Measurements from ENCODE around the gene COX6B2.
"Not testable (repeated sequence)": the region's sequence is repeated elsewhere in the genome, so short reads cannot be mapped to it uniquely, and the experiment has no call there.

The COX6B2 gene

DNA sequence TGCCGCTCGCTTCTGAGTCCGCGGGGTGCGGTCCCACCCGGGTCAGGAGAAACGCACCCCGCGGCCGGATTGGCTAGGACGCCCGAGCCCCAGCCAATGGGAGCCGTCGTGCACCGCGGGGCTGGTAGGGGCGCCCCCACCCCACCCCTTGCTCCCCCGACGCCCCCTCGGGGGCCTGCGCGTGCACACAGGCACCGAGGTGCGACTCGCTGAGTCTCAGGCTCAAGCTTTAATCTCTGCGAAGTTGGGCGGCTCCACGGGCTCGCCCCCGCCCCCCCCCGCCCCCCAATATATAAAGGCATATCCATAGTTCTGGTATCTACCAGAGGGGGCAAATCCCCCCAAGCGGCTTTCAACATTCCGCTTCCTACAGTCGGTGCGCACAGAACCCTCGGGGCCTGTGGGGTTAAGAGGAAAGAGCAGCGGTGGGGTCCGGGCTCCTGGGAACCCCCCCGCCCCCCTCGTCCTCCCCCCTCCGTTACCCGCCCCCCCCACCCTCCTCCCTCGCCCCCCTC is at the start of gene COX6B2:
COX6B2 (minus strand) TSS at position 22 of the 515 bp plus-strand sequence. CDS start 198 bp downstream, outside the sequence.
- no peak for DNase-seq

GRCh38 chr19:55402509-55402908 is 48.0 kb upstream of the COX6B2 start:
- no peak for DNase-seq

DNA sequence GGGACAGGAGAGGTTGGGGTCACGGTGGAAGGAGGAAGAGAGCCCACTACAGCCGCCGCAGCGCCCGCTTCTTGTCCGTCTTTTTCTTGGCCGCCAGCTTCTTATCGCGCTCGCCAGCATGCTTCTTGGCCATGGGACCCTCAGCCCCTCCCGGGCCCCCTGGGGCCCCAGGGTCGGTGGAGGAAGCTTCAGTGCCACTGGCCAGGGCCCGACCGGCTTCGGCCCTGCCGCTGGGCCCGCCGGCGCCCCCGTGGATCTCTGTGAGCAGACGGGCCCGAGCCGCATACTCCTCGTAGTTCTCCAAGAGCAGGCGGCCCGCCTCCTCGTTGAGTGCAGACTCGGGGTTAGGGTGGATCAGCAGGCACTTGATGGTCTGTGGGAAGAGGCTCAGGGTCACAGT is 46.9 kb upstream of the COX6B2 start:
- not testable (repeated sequence) for DNase-seq

GRCh38 chr19:55400281-55401087 is 46.0 kb upstream of the COX6B2 start:
- DNase-seq: no peak

DNA sequence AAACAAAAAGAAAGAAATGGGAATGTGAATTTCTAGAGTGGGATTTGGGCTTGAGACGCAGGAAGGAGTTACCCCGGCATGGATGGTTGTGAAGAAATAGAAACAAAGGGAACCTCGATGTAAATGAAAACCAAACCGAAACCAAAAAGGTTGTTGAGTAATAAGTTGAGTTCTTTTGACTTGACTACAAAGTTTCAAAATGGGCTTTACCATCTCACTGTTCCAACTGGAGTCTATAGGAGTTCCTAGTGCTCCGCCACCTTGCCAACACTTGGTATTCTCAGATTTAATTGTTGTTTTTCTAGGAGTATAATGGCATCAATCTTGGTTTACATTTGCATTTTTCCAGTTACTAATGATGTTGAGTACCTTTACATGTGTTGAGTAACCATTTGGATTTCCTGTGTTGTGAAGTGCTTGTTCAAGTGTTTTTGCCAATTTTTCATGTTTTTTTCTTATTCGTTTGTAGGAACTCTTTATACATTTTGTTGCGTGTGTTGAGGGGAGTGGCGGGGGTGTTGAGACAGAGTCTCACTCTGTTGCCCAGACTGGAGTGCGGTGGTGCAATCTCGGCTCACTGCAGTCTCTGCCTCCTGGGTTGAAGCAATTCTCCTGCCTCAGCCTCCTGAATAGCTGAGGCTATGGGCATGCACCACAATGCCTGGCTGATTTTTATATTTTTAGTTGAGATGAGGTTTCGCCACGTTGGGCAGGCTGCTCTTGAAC is 43.8 kb upstream of the COX6B2 start:
- DNase-seq: no peak

- no peak for DNase-seq
These were observed 38.6 kb upstream of the COX6B2 start for GRCh38 chr19:55392820-55393761.

- no peak for DNase-seq
These were observed 37.4 kb upstream of the COX6B2 start for GRCh38 chr19:55391702-55392615.

DNA sequence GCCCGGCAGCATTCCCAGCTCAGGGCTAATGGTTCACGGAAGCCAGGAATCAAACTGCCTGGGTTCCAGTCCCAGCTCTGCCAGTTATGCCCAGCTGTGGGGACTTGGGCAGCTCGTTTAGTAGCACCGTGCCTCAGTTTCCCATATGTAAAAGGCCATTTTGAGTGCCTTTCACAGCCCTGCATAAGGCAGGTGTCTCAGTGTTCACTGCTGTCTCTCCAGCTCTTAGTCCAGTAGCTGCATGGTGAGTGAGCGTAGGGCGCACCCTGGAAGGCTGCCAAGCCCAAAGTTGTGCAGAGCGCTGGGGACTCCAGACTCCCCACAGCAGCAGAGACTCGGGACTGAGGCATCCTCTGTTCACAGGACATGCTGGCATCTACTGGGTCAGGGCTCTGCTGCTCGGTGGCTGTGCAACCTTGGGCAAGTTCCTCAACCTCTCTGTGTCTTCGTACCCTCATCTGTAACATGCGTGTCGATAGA is 36.7 kb upstream of the COX6B2 start:
- DNase-seq: no peak

GRCh38 chr19:55390461-55390880 is 36.0 kb upstream of the COX6B2 start:
- no peak for DNase-seq

GRCh38 chr19:55389386-55390317 is 35.1 kb upstream of the COX6B2 start:
- DNase-seq: no peak

GRCh38 chr19:55387736-55388497 is 33.4 kb upstream of the COX6B2 start:
- no peak for DNase-seq

DNA sequence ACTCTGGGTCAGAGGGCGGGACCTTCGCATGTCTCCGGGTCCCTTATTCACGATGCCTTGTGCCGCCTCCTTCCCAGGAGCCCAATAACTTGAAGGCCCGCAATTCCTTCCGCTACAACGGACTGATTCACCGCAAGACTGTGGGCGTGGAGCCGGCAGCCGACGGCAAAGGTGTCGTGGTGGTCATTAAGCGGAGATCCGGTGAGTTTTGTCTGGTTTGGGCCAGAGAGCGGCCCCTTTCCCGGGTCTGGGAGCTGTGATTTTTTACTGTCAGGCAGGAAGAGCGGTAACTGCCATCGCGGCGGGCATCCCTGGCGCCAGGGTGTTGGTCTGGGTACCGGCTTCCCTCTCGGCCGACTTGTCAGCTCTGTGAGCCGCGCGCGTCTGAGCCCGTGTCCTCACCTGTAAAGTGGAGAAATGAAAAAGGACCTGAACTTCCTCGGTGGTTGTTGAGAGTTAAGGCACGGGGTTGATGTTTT is 32.0 kb upstream of the COX6B2 start:
- no peak for DNase-seq

DNA sequence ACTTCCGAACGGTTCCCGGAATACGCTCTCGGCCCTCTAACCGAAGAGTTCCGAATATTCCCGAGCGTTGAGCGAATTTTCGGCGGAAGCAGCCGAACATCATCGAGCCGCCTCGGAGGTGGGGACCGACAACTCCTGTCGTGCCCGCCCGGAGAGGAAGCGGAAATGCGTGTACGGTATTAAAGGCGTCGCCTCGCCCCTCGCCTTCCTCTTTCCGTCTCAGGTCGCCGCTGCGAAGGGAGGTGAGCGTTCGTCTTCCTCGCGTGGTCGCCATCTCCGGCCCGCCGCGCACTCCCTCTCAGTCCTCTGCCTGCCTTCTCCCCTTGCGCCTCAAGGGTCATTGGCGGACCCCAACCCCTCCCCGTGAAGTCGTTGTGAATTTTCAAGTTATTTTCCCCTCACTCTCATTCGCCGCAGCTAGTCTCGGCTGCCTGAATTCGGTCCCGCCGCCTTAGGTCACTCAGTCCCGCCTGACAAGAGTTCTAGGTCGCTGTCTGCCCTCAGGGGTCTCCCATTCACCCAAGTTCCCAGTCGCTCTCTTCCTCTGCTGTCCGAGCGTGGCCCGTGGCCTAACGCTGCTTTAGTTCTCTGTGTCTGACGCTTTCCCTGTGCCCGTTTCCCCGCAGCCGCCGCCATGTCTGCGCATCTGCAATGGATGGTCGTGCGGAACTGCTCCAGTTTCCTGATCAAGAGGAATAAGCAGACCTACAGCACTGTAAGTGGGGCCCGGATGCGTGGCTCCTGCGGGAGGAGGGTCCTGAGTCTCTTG is 31.4 kb upstream of the COX6B2 start, which contains the start of gene RPL28:
RPL28 (plus strand) TSS at position 209 of the 769 bp plus-strand sequence; CDS start at position 635, 426 bp downstream.
- DNase-seq: peak; percentile 98

- DNase-seq: peak; percentile 97
These were observed 30.6 kb upstream of the COX6B2 start for GRCh38 chr19:55384920-55385723.

DNA sequence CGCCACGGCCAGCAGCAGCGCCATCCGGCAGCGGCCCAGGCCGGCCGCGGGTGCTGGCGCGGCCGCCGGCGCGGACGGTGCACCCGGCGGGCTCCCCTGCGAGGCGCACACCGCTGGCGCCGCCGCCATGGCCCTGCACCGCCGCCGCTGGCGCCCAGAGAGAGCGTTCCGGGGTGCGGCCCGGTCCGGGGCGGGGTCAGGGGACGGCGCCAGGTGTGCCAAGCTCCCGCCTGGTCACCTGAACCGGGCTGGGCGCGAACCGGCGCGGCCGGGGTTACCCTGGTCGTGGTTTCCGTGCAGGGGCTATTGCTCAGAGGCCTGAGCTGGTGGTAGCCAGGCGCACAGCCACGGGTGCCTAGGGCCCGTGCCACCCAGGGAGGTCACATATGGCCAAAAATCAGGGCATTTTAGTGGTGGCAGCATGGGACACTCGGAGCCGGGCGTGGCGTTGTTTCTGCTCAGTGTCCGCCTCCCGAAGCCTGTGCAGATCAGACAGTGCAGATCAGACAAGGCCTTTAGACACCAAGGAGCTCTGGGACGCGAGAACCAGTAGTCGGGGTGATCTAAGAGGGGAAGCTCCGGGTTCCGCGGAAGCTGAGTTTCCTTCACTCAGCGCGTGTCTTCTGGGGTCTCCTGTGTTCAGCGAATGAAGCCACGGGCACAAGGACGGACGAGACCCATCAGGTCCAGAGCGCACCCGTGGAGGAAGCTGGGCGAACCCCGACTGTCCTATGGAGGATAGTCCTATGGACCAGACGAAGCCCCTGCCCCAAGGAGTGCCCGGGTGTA is 29.8 kb upstream of the COX6B2 start, which contains the start of gene TMEM238:
TMEM238 (minus strand) TSS at position 162 of the 789 bp plus-strand sequence; CDS start at position 129, 33 bp downstream.
- DNase-seq: no peak

All from islet precursor cell (in vitro differentiated cells).